DMS53 treated with DMSO at 0.1 percent for 48 hours (cell line): Measurements from ENCODE around the gene EEIG2.
"Not testable (repeated sequence)": the region's sequence is repeated elsewhere in the genome, so short reads cannot be mapped to it uniquely, and the experiment has no call there.

Experiments
- DNase-seq: peaks from one replicate; lab custom pipeline; 2025; ENCODE audit not compliant: unreplicated experiment; lab: John Stamatoyannopoulos, UW

EEIG2 gene

DNA sequence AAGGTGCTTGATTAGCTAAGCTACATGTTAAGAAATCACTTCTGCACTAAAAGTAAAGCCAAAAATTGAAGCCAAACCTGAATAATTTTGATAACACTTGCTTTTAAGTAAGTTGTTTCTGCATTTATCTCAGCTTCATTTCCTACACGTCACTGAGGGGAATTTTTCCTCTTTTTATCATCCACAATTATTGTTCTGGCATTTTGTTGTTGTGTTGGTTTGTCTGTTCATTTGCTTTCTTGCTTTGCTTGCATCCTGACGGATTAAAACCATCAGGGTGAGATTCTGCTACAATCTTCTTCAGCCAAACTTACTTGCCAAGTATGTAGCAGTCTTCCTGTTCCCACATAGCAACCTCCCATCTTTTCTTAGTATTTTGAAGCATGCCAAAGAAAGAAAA, 18.0 kb upstream of the EEIG2 start:
- no peak for DNase-seq

DNA sequence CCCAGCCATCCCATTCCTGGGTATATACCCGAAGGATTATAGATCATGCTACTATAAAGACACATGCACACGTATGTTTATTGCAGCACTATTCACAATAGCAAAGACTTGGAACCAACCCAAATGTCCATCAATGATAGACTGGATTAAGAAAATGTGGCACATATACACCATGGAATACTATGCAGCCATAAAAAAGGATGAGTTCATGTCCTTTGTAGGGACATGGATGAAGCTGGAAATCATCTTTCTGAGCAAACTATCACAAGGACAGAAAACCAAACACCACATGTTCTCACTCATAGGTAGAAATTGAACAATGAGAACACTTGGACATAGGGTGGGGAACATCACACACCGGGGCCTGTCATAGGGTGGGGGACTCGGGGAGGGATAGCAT, 12.4 kb upstream of the EEIG2 start:
- DNase-seq: not testable (repeated sequence)

DNA sequence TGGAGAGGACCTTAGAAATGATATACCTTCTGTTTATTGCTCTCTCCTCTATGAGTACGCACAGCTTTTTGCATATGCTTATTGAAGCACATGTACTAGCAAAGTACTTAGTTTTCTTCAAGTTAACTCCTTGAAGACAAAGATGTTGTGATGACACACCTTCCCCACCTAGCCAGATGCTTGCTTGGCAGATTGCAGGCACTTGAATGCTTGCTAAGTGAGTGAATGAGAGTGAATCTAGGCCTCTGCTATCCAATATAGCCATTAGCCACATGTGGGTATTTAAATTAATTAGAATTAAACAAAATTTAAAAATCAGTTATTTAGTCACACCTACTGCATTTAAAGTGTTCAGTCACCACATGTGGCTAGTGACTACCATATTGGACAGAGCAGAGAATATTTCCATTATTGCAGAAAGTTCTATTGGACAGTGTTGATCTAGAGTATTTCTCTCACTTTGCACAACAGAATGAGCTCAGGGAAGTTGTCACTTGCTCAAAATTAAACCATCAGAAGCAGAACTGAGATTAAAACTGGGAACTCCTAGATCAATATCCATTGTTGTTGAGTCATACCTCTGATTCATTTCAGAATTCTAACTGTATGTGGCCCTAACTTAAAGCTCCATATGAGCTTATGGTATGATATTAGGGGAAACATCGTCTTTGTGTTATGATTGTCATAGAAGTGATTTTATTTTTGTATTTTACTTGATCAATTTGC, 8.6 kb upstream of the EEIG2 start:
- no peak for DNase-seq

DNA sequence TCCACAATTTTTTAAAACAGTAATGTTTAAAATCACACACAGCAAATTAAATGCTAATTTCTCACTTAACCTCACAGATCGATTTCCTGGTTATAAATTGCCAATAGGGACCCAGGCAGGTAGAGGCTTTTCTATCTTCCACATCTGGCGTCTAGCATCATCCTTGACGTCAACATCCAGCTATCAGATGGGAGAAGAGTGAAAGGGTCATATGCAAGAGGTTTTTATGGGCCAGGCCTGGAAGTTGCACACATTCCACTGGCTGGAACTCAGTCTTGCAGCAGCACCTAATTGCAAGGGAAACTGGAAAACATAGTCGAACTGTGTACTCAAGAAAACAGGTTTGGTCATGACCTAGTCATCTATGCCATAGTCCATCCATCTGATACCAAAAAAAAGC, 6.0 kb upstream of the EEIG2 start:
- DNase-seq: no peak

DNA sequence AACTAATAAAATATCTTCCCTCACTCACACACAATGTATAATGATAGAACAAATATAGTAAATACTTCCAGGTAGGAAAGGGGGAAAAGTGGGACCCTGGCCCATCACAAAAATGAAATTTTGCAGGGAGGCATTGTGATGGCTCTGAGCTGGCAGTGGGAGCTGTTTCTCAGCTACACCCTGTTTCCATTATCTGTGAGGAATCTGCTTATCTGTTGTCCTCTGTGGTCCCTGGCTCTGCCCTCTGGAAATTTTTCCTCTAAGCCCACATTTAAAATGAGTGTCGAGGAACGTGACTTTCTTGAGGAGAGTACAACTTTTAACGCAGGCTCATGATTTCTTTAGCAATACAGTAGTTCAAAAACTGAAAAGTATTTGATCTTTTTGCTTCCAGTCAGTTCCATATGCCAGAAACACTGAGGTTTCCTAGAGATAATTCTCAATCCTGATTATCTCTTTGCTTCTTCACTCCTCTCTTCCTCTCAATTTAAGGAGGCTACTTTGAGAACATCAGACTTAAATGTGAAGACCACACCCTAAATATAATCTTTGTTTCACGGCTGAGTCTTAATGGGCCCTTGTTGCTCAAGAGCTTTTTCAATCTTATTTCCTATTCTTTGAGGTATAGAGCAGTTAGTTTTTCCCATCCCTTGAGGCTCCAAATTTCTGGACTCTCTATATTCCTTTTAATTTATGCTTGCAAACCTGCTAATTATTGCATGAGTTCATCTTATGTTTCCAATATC, 5.0 kb upstream of the EEIG2 start:
- DNase-seq: no peak

DNA sequence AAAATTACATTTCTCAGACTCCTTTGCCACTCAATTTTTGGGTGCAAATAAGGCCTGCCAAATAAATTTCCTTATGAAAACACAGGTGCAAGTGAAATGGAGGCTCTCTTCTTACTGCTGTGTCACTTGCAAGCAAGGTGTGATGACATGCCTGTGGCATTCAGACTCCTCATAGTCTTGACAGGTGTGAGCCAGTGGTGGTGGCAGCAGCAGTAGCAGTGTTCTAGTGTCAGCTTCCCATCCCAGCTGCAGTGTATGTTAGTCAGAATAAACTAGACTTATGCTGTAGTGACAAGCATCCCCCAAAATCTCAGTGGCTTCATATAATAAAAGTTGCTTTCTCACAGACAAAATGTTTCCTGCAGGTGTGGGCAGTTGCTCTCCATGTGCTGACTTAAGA, 3.8 kb upstream of the EEIG2 start:
- no peak for DNase-seq

DNA sequence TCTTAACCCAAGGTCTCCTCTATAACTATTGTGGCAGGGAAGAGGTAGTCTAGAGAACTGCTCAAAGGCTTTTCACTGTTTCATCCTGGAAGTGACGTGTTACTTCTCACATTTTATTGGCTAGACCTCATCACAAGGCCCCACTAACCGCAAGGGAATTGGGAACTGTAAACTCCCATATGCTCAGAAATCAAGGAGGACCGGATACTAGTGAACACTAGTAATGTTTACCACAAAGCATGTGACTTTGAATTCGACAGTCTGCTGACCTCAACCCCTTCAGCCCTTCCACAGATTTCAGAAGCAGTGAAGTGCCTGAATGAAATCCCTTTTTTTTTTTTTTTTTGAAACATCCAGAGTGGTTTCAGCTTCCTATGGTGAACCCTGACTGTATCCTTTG, 3.4 kb upstream of the EEIG2 start:
- no peak for DNase-seq

DNA sequence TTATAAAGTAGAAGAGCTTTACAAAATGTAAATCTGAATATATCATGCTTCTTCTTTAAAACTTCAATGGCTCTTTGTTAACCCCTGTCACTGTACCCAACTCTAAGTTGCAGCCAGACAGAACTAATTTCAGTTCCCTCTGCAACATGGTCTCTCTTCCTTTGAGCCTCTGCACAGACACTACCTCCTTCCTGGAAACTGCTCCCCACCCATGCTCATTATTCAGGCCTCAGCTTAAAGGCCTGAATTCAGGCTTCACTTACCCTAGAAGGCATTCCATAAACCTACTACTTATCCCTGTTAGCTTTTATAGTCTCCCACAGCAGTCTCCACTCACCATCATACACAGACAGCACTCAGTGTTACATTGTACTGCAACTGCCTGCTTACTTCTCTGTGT, 2.6 kb upstream of the EEIG2 start:
- DNase-seq: no peak

DNA sequence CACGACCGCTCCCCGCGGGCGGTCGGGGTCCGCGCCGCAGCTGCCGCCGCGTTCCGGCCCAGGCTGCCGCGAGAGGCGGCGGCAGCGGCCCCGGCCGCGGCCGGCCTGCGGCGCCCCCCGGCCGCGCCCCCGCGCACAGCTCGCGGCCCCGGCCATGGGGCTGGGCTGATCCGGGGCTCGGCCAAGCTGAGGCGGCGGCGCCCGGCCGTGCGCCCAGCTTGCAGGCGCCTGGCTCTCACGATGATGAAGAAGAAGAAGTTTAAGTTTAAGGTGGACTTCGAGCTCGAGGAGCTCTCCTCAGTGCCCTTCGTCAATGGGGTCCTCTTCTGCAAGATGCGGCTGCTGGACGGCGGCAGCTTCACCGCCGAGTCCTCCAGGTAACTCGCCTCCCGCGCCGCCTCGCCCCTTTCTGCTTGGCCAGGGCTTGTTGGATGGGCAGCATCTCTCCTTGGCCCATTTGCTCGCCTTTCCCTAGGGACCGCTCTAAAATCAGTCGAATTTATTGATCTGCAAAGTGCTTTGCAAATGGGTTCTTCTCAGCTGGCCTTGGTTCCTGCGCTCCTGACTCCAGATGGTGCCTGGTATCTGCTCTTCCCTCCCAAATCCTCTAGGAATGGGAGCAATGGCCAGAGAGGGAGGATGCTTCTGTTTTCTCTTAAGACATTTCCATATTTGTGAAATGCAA, 431 bp downstream of the EEIG2 start:
- no peak for DNase-seq

DNA sequence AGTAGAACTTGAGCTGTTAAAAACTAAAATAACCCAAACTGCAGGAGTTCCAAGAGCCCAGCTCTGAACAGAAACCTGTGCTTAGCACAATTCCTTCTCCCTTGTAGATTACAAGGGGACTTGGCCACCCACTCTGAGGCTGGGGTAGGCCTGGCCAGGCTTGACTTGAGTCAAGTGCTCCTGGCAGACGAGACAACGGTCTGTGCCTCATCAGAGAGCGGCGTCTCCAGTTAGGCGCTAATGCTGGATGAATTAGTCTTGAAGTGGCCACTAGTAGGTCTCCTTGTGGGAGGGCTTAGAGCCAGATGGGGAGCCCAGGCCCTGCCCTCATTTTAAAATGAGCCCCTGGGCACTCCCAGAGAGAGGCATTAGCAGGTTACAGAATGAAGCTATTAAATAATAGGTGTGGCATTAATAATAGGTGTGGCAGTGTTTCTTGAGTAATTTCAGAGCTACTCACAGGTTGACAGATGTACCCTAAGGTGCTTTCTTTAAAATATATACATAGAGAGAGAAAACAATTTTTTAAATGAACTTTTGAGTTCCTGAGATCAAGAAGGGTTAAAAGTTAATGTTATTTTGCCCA, 1.1 kb downstream of the EEIG2 start:
- DNase-seq: no peak

DNA sequence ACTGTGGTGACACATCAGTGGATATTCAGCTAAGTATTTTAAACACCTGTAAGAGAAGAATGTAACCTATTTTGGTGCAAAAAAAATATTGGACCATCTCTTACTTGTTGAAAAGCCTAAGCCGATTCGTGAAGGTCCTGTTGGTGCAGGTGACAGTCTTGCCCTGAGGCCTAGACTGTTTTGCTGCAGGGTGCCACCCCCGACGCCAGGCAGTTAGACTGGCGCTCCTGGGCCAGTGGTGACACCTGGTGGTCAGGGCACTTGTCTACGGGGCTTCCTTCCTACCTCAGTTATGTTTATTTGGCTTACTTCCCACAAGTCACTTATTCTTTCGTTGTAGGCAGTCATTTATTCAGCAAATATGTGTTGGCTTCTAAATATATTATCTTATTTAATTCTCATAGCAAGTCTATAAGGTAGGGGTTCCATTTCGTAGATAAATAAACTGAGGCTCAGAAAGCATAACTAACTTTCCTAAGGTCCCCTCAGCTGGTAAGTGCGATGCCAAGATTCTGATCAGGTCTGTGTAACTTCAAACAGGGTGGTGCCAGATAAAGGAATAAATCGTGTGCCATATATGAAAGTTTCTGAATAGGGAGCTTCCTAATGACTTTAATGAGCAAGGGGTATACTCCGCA, 1.9 kb downstream of the EEIG2 start:
- peak; percentile 86 for DNase-seq

DNA sequence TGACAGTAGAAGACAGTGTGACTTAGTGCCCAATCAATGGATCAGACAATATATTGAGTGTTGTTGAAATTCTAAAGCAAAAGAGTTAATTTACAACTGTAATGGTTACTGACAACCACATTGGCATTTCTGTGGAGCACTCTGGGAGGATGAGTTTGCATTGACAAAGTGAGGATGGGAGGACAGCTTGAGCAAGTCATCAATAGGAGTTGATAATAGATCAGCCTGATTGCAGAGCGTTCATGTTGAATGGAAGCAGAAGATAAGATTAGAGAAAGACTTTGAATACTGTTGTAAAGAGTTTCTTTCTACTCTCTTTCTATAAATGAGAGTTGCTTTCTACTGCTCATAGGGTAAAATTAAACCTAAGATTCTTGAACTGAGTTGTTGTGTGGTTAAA, 3.9 kb downstream of the EEIG2 start:
- no peak for DNase-seq

DNA sequence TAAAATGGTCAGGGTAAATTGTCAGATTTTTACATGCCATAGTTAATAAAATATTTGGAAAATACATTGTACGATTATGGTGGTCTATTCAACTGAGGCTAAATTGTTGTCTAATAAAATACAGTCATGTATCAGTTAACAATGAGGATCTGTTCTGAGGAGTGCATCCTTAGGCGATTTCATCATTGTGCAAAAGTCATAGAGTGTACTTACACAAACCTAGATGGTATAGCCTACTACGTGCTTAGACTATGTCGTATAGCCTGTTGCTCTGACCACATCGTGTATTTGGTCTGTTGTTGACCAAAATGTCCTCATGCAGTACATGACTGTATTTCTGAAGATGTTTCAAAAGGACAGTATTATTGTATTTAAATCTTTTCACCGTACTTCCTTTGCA, 5.2 kb downstream of the EEIG2 start:
- no peak for DNase-seq

DNA sequence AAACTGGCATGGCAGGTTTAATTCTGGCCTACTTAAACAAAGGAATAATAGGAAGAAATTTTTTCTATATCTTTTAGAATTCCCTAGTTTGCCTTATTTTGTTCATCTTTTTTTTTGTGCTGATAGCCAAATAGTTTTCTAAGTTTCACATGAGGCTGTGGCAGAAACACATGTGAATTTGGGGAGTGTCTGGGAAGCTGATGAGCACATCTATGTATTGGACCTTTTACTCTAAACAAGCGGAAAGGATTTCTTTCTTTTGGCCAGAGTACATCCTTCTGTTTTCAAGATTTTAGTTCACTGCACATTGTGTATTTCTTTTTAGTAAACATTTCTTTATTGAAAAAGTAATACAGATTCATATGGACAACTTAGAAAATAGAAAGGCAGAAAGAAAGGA, 5.6 kb downstream of the EEIG2 start:
- DNase-seq: no peak

DNA sequence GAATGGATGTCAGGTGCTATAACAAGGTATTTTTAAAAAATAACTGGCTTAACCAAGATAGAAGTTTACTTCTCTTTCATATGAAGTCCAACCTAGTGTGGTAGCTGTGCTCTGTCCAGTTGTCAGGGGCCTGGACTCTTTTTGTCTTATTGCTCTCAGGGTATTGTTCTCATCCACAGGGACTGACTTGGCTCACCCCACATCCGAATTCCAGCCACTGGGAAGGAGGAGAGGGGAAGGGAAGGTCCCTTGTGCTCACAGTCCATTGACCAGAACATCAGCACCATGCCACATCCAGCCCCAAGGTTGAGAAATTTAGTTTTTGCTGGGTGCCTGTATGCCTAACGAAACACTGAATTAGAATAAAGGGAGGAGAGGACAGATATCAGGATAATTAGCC, 8.7 kb downstream of the EEIG2 start:
- no peak for DNase-seq

DNA sequence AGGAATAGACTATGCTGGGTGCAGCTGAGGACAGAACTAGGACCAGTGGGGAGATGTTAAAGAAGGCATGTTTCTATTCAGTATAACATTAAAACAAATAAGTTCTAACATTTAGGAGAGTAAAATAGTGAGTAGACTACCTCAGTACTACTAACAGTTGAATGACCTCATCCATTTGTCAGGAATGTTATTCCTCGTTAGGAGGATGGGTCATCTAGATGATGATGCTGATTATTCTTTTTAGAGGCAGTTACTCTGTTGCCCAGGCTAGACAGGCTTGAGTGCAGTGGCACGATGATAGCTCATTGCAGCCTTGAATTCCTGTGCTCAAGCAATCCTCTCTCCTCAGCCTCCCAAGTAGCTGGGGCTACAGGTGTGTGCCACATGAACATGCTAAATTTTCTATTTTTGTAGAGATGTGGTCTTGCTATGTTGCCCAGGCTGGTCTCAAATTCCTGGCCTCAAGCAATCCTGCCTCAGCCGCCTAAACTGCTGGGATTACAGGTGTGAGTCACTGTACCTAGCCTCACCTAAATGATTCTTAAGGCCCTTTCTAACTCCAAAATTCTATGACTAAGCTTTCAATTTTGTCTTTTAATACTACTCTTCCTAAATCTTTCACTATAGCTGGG, 9.3 kb downstream of the EEIG2 start:
- no peak for DNase-seq

DNA sequence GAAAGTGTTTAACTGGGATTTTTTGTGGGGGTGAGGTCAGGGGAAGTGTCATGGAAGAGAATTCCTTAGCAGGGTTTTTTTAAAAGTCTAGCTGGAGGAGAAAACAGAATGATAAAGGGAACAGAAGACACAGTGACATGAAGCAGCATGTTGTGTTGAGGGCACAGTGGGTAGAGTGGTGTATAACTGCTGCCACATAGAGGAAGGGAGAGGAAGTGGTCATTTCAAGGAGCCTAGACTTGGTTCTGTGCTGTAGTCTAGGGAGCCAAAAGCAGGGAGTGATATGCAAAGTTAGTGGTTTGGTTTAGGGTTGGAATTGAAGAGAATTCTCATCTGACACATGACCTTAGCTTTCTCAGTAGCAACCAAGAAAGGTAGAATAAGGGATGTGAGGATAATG, 10.2 kb downstream of the EEIG2 start:
- peak; percentile 18 for DNase-seq

DNA sequence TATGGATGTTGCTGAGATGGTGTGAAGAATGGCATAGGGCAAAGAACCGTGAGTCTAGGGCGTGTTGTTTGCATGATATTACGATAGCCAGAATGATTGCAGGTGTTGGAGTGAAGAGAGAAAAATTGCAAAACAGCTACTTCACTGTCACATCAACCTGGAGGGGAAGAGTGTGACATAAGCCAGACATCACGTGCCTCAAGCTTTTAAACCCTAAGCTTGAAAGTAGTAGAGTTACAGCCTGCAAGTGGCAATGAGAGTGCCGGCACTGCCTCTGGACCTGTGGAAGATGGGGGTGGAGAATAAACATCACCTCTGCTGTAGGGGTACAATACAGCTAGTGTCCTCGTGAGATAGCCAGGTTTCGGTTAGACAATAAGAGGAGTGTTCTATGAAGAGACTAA, 11.1 kb downstream of the EEIG2 start:
- no peak for DNase-seq

DNA sequence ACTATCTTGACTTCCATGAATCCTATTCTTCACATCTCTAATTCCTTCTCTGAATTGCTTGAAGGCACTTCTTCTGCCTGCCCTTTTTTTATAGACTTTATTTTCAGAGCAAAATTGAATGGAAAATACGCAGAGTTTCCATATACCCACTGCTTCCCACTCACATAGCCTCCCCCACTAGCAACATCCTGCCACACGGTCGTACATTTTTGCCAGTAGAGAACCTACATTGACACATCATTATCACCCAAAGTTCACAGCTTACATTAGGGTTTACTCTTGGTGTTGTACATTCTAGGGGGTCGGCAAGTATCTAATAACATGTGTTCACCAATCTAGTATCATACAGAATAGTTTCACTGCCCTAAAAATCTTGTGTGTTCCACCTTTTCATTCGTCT, 12.3 kb downstream of the EEIG2 start:
- no peak for DNase-seq

DNA sequence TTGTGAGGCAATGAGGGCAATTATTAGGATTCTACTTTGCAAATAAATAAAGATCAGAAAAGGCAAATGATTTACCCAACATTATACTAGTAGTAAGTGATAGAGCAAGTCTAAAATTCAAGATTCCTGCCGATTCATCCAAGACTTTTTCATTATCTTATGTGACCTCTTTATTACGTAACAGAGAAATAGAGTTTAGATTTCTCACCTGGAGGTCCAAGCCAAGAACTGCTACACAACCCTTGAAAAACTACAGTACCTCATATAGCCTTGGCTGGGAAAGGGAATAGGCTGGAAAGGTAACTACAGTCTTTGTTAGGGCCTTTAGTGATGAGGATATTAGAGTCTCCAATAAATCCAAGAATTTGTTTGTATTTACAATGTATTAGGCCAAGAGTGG, 13.3 kb downstream of the EEIG2 start:
- DNase-seq: no peak

DNA sequence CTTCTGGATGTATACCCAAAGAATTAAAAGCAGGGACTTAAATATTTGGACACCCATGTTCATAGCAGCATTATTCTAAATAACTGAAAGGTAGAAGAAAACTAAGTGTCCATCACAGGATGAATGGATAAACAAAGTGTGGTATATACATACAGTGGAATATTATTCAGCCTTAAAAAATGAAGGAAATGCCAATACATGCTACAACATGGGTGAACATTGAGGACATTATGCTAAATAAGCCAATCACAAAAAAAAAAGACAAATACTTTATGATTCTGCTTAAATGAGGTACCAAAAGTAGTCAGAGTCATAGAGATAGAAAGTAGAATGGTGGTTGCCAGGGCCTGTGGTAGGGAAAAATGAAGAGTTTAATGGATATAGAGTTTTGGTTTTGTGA, 14.1 kb downstream of the EEIG2 start:
- DNase-seq: no peak
